Endothelial cell of umbilical vein (primary cell): Measurements from ENCODE around the gene LY6G6C. TPM values are rescaled to one million over a fixed set of nuclear protein-coding genes. Genes with fewer than 3 reads are reported as not detected.
A peak's percentile ranks its signal among the peaks of the same experiment; 100 is the strongest.

Experiments
- BruUV-seq: library from RNA; stranded (reverse); fragments of 400-500 nt; replicated peaks from 2 replicates; lab custom pipeline; 2021; lab: Mats Ljungman, UMichigan
- CTCF ChIA-PET: fragments of 300-600, 350-600 bp; sonication (Branson Sonifier 250); formaldehyde crosslinking; loops from one replicate; lab custom pipeline; 2021; ENCODE audit warnings: antibody characterized with exemption, inconsistent platforms; lab: Charles Lee
- POLR2A ChIA-PET: fragments of 300-600, 350-600 bp; sonication (Branson Sonifier 250); formaldehyde crosslinking; loops from one replicate; lab custom pipeline; 2021; ENCODE audit warnings: antibody characterized with exemption, inconsistent platforms; lab: Charles Lee
- DNase-seq: peaks from one replicate; pipeline ENCODE4 v3.0.0-alpha.2; 2011; ENCODE audit warnings: low read depth, low spot score
- FAIRE-seq: peaks from 2 replicates; lab custom pipeline; 2011; peaks lifted over from hg19 to GRCh38; lab: Jason Lieb, UNC
- H2AFZ ChIP-seq: 2 replicates; pipeline ENCODE4 v1.6.0; 2012; ENCODE audit warnings: low read depth, low read length, control low read depth, inconsistent platforms
- H3K27ac ChIP-seq: 2 replicates; pipeline ENCODE4 v1.5.1; 2011; ENCODE audit warnings: low read depth, mild to moderate bottlenecking, control low read depth, low read length, moderate library complexity; ENCODE audit not compliant: insufficient read depth
- H3K27me3 ChIP-seq, 2 experiments: 2 replicates each; pipeline versions ENCODE4 v1.6.0 to v1.6.1; 2011; ENCODE audit warnings: low read length in 2 of 2, mixed read lengths in 1 of 2; ENCODE audit not compliant: control insufficient read depth in 2 of 2, insufficient read depth in 2 of 2
- H3K36me3 ChIP-seq, 2 experiments: 2 replicates in 1 of 2; 3 replicates in 1 of 2; pipeline ENCODE4 v1.5.1; 2011; ENCODE audit warnings: low read length in 2 of 2, mild to moderate bottlenecking in 1 of 2, moderate library complexity in 1 of 2; ENCODE audit not compliant: control insufficient read depth in 2 of 2, insufficient read depth in 2 of 2; ENCODE audit errors: extremely low read depth in 1 of 2
- H3K4me1 ChIP-seq: 3 replicates; pipeline ENCODE4 v1.5.1; 2011; ENCODE audit warnings: mild to moderate bottlenecking, low read length; ENCODE audit not compliant: control insufficient read depth, insufficient read depth; ENCODE audit errors: extremely low read depth
- H3K4me2 ChIP-seq: 2 replicates; pipeline ENCODE4 v1.6.1; 2011; ENCODE audit warnings: low read length, control low read depth, mixed read lengths; ENCODE audit not compliant: insufficient read depth
- H3K4me3 ChIP-seq, 3 experiments: fragments of 200-600 bp in 1 of 3; sonication (generic), shearing (Covaris generic) in 1 of 3; replicated peaks in 1 of 3; 2 replicates each; pipeline ENCODE4 v1.5.1; 2011 to 2016; ENCODE audit warnings: control low read depth in 3 of 3, low read length in 3 of 3, mild to moderate bottlenecking in 2 of 3, inconsistent platforms in 1 of 3, low read depth in 1 of 3, moderate library complexity in 1 of 3; ENCODE audit not compliant: insufficient read depth in 1 of 3
- H3K79me2 ChIP-seq: 2 replicates; pipeline ENCODE4 v1.6.0; 2012; ENCODE audit warnings: low read length, inconsistent platforms; ENCODE audit not compliant: control insufficient read depth, insufficient read depth
- H3K9ac ChIP-seq: replicated peaks from 2 replicates; pipeline ENCODE3; 2011; ENCODE audit warnings: low read length, control low read depth; ENCODE audit not compliant: insufficient read depth; ENCODE audit errors: extremely low read depth
- H3K9me1 ChIP-seq: replicated peaks from 3 replicates; pipeline ENCODE4 v1.6.0; 2011; ENCODE audit warnings: mild to moderate bottlenecking, low read length; ENCODE audit not compliant: control insufficient read depth, insufficient read depth; ENCODE audit errors: extremely low read depth
- H3K9me3 ChIP-seq: replicated peaks from 2 replicates; pipeline ENCODE4 v1.5.1; 2012; ENCODE audit warnings: low read length, inconsistent platforms; ENCODE audit not compliant: control insufficient read depth, insufficient read depth
- H4K20me1 ChIP-seq: replicated peaks from 2 replicates; pipeline ENCODE3; 2011; ENCODE audit warnings: mild to moderate bottlenecking, low read length; ENCODE audit not compliant: control insufficient read depth, insufficient read depth; ENCODE audit errors: extremely low read depth
- EZH2 ChIP-seq: IDR thresholded peaks from 2 replicates; pipeline ENCODE4 v1.6.1; 2012; ENCODE audit warnings: borderline replicate concordance, low read depth, mild to moderate bottlenecking, moderate library complexity, low read length, inconsistent platforms; ENCODE audit not compliant: severe bottlenecking
- FOS ChIP-seq: IDR thresholded peaks from 2 replicates; pipeline ENCODE4 v1.6.1; 2011; ENCODE audit warnings: mild to moderate bottlenecking, low read length, moderate library complexity, borderline replicate concordance; ENCODE audit not compliant: insufficient read depth
- GATA2 ChIP-seq: IDR thresholded peaks from 2 replicates; pipeline ENCODE4 v1.7.0; 2011; ENCODE audit warnings: low read depth, mild to moderate bottlenecking, moderate library complexity, mixed read lengths, low read length; ENCODE audit not compliant: insufficient read length, insufficient read depth
- JUN ChIP-seq: IDR thresholded peaks from 2 replicates; pipeline ENCODE4 v1.6.1; 2011; ENCODE audit warnings: borderline replicate concordance, low read depth; ENCODE audit not compliant: insufficient read length, insufficient read depth
- MAX ChIP-seq: IDR thresholded peaks from 2 replicates; pipeline ENCODE4 v1.6.1; 2011; ENCODE audit not compliant: insufficient read depth, insufficient read length
- MYC ChIP-seq: IDR thresholded peaks from one replicate; pipeline ENCODE4 v1.6.1; 2011; ENCODE audit warnings: mild to moderate bottlenecking, low read depth, low read length
- POLR2A ChIP-seq: IDR thresholded peaks from 2 replicates; pipeline ENCODE4 v1.6.1; 2012; ENCODE audit warnings: low read depth, mild to moderate bottlenecking, control low read depth, low read length
- POLR2AphosphoS5 ChIP-seq: IDR thresholded peaks from 2 replicates; pipeline ENCODE4 v1.6.1; 2012; ENCODE audit warnings: low read depth, mild to moderate bottlenecking, control low read depth, low read length, moderate library complexity; ENCODE audit not compliant: insufficient read depth
- dilution Hi-C: fragments of 300-500 bp; cut with MboI; formaldehyde crosslinking; loops from one replicate; pipeline ENCODE4 v1.15.0; 2019; ENCODE audit warnings: low sequenced_read_pairs; ENCODE audit not compliant: extremely low pct_ligation_motif_present
- intact Hi-C: fragments of 100-400 bp; cut with micrococcal nuclease; formaldehyde crosslinking; loops from one replicate; pipeline ENCODE4 v1.10.0; 2022
- polyA plus RNA-seq, 4 experiments: library from polyadenylated mRNA; depleted of rRNA in 3 of 4; stranded (reverse) in 3 of 4; unstranded in 1 of 4; fragments of >200 nt; gene quantifications; 2 replicates each; pipeline versions ENCODE4 v1.2.1 to v1.2.3, GENCODE V29; 2011 to 2012; ENCODE audit warnings: missing spikeins in 1 of 4
- total RNA-seq: library from RNA; stranded (reverse); gene quantifications from 2 replicates; pipeline ENCODE4 v1.2.3, GENCODE V29; 2021
- TF ChIP-seq, protein P1 (sequence below), 2 donors: IDR thresholded peaks; 1 replicate in 1 of 2; 2 replicates in 1 of 2; pipeline ENCODE4 v1.5.1; 2011; ENCODE audit warnings: low read length in 2 of 2, mild to moderate bottlenecking in 2 of 2, moderate library complexity in 2 of 2, control low read depth in 1 of 2, inconsistent platforms in 1 of 2, low read depth in 1 of 2; ENCODE audit not compliant: insufficient read depth in 1 of 2; ENCODE audit errors: extremely low read depth in 1 of 2

The LY6G6C gene
- total and polyA plus RNA-seq, 2 donors (not counting 3 experiments of a cell fraction or from before 2014, with no cell fraction given), result 0.33 TPM; not detected in 1

- TF ChIP-seq GATA2 (no peak), POLR2AphosphoS5 (no peak), MAX (no peak), EZH2 (no peak), JUN (no peak), MYC (no peak), POLR2A (no peak), FOS (no peak)
- TF ChIP-seq, protein P1, sequence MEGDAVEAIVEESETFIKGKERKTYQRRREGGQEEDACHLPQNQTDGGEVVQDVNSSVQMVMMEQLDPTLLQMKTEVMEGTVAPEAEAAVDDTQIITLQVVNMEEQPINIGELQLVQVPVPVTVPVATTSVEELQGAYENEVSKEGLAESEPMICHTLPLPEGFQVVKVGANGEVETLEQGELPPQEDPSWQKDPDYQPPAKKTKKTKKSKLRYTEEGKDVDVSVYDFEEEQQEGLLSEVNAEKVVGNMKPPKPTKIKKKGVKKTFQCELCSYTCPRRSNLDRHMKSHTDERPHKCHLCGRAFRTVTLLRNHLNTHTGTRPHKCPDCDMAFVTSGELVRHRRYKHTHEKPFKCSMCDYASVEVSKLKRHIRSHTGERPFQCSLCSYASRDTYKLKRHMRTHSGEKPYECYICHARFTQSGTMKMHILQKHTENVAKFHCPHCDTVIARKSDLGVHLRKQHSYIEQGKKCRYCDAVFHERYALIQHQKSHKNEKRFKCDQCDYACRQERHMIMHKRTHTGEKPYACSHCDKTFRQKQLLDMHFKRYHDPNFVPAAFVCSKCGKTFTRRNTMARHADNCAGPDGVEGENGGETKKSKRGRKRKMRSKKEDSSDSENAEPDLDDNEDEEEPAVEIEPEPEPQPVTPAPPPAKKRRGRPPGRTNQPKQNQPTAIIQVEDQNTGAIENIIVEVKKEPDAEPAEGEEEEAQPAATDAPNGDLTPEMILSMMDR (IDR thresholded peaks at IDR 0.05; ENCODE audit: extremely low read depth in 1 of 2, insufficient read depth in 1 of 2, low read depth in 1 of 2, low read length in 2 of 2), result no peak
- H3K4me2 ChIP-seq, result no peak overlapping the region
- peak overlapping the region in 1 of 3 experiments; percentile 6 for H3K4me3 ChIP-seq
- H3K9ac ChIP-seq, result no peak overlapping the region
- no peaks in the 10 kb centered on the region for H3K36me3 ChIP-seq
- dilution Hi-C loops, result no loop called here
- peak overlapping the region; percentile 38 for H2AFZ ChIP-seq
- H3K4me1 ChIP-seq, result no peaks in the 10 kb centered on the region
- intact Hi-C loops, result no loop called here
- CTCF ChIA-PET, result interaction anchor here (1.0 to 1.7 kb wide), 5 partner anchors 8 to 40 kb away, joined by 3 to 6 read pairs (median 3); partner anchors contain the start of gene LSM2
- FAIRE-seq, result no peak
- POLR2A ChIA-PET, result no interaction called here
- H3K79me2 ChIP-seq, result no peaks in the 10 kb centered on the region
- BruUV-seq, result no TSS peak
- no peaks in the 10 kb centered on the region for H3K27me3 ChIP-seq
- H4K20me1 ChIP-seq, result no peaks in the 10 kb centered on the region
- no peak overlapping the region for H3K27ac ChIP-seq
- H3K9me3 ChIP-seq, result no peaks in the 10 kb centered on the region
- no peaks in the 10 kb centered on the region for H3K9me1 ChIP-seq
- peak; percentile 25 for DNase-seq
Measured at GRCh38 chr6:31765910-31766794, 44.6 kb upstream of the LY6G6C start.
